Forelimb muscle (tissue), 1 donor: ENCODE data around the gene KRT4. TPM values are rescaled to one million over a fixed set of nuclear protein-coding genes. Genes with fewer than 3 reads are reported as not detected.

Source experiments
- DNase-seq: peaks from one replicate; pipeline ENCODE4 v3.0.0-alpha.2; 2013; ENCODE audit warnings: low read depth
- polyA plus RNA-seq: library from polyadenylated mRNA; unstranded; fragments of 120-200 nt; gene quantifications from one replicate; pipeline ENCODE4 v1.2.1, GENCODE V29; 2013; ENCODE audit not compliant: insufficient read length

KRT4 gene
- polyA plus RNA-seq, 1 donor = not detected

GRCh38 chr12:52792185-52793029 is 21.5 kb downstream of the KRT4 start:
- no peak for DNase-seq

- DNase-seq = no peak
These were observed 22.4 kb downstream of the KRT4 start for GRCh38 chr12:52791271-52792184.

- DNase-seq = no peak
These were observed 23.3 kb downstream of the KRT4 start for GRCh38 chr12:52790427-52791270.

- DNase-seq = no peak
These were observed 24.1 kb downstream of the KRT4 start for GRCh38 chr12:52789637-52790426.

GRCh38 chr12:52788876-52789636 is 24.9 kb downstream of the KRT4 start:
- DNase-seq = no peak

- no peak for DNase-seq
These were observed 25.6 kb downstream of the KRT4 start for GRCh38 chr12:52788192-52788875.

- peak; percentile 25 for DNase-seq
These were observed 26.4 kb downstream of the KRT4 start for GRCh38 chr12:52787324-52788191.

- no peak for DNase-seq
These were observed 29.0 kb downstream of the KRT4 start for GRCh38 chr12:52784909-52785308.

- no peak for DNase-seq
These were observed 30.2 kb downstream of the KRT4 start for GRCh38 chr12:52783563-52784316.

GRCh38 chr12:52782502-52782901 is 31.4 kb downstream of the KRT4 start:
- DNase-seq = no peak

- DNase-seq = no peak
These were observed 32.4 kb downstream of the KRT4 start for GRCh38 chr12:52781399-52782082.

- no peak for DNase-seq
These were observed 34.0 kb downstream of the KRT4 start for GRCh38 chr12:52779914-52780313.

GRCh38 chr12:52778833-52779232 is 35.1 kb downstream of the KRT4 start:
- DNase-seq = no peak

GRCh38 chr12:52777566-52777965 is 36.4 kb downstream of the KRT4 start:
- DNase-seq = no peak

GRCh38 chr12:52776913-52777395 is 37.0 kb downstream of the KRT4 start, which contains the start of gene KRT76:
TSS of gene KRT76 (minus strand) at chr12:52777345. CDS start at chr12:52777291, 54 bp downstream.
- no peak for DNase-seq

GRCh38 chr12:52776435-52776834 is 37.5 kb downstream of the KRT4 start:
- DNase-seq = no peak
